NCI-H2196 treated with DMSO at 0.1 percent for 48 hours (cell line): ENCODE data around the gene ADAMTS7.
"Not testable (repeated sequence)": the region's sequence is repeated elsewhere in the genome, so short reads cannot be mapped to it uniquely, and the experiment has no call there.

Experiments
- DNase-seq: peaks from one replicate; lab custom pipeline; 2025; ENCODE audit not compliant: unreplicated experiment; lab: John Stamatoyannopoulos, UW

The ADAMTS7 gene

GRCh38 chr15:78781381-78781780 lies 29.9 kb downstream of the ADAMTS7 start:
- DNase-seq = not testable (repeated sequence)

DNA sequence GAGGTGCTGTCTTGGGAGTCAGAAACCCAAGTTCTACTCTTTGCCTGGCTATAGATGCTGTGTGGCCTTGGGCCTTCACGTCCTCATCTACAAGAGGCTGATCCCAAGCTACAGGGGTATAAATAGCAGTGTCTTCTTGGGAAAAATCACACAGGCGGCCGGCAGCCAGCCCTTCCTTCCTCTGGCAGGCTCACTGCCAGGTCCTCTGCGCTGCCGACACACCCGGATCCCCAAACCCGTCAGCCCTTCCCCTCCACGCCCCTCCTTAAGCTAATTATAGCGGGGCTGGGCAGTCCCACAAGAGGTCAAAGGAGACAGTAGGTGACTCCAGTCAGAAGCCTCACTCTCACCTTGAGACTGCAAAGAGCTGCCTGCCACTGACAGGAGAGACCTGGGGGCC lies 31.3 kb downstream of the ADAMTS7 start:
- DNase-seq = not testable (repeated sequence)

- not testable (repeated sequence) for DNase-seq
Measured at GRCh38 chr15:78779176-78779785, 32.0 kb downstream of the ADAMTS7 start.

DNA sequence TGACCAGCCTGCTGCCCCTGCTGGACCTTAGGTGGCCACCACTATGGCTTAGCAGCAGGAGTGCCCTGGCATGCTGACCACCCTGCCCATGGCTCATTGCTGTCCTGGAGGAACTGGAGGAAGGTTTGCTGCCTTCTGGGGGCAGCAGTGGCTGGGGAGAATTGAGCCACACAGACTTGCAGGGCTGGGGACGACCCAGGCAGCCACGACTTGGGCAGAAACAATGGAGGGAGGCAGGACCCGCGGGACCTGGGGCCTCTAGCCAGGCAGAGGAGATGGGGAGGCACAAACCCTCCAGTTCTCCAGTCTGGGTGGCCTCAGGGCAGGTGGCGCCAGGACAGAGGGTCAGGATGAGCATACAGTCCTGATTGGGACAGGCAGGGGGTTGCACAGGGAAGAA lies 32.8 kb downstream of the ADAMTS7 start:
- no peak for DNase-seq

DNA sequence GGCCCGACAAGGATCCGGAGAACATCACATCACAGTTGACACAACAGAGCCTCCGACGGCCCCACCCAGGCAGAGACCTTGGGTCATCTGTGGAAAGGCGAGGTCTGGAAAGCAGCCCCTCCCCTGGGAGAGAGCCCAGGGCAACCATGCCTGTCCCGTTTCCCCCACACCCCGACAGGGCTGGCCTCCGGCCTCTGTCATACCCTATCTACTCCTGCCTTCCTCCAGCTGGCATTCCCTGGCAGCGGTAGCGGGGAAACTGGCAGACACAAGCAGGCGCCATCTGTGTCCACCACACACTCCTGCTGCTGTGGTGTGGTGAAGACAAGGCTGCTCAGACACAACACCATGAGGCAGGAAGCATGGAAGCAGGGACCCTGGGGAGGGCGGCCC lies 33.3 kb downstream of the ADAMTS7 start:
- DNase-seq = not testable (repeated sequence)

DNA sequence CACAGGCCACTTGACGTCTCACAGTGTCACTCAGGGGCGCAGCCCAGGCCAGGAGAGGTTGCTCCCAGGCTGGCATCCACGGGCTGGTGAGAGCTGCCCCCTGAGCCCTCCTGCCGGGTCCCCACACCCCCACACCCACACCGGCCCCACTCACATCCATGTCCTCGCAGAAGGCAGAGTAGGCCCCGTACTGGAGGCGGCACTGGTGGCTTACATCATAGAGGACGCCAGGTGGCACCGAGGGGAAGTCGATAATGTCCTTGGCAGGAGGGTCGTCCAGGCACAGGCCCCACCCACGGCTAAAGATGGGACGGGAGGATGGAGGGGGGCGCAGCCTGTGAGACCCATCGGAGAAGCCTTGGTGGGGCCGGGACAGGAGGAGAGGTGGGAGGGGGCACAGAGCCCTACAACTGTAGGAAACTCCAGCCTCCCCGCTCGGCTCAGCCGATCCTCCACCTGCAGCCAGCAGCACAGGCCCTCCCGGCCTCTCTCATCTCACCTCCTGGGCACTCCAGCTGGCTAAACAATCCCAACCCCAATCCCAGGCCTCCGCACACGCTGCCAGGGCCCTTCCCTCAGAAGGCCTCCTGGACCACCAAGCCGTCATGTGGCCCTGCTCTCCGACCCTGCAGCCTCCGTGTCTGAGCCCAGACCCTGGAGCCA lies 33.8 kb downstream of the ADAMTS7 start:
- DNase-seq = not testable (repeated sequence)

GRCh38 chr15:78776046-78776925 lies 35.0 kb downstream of the ADAMTS7 start:
- DNase-seq = not testable (repeated sequence)

GRCh38 chr15:78775472-78775871 lies 35.8 kb downstream of the ADAMTS7 start:
- no peak for DNase-seq

GRCh38 chr15:78774451-78774990 lies 36.7 kb downstream of the ADAMTS7 start:
- not testable (repeated sequence) for DNase-seq

GRCh38 chr15:78773765-78774450 lies 37.4 kb downstream of the ADAMTS7 start:
- not testable (repeated sequence) for DNase-seq

DNA sequence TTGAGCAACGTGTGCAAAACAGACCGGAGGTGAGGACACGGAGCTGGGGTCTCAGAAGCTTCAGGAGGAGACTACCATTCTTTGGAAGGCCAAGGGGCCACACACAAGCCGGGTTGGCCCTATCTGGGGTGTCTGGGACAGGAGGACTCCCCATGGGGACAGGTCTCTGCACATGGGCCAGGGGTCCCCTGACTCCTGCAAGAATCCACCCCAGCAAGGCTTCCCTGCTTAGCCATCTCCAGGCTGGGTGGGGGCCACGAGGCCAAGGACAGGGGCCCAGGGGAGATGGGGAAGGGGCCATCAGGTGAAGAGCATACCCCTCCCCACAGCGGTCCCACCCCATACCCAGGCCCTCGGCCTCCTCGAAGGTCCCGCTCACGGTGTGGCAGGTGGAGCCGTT lies 38.5 kb downstream of the ADAMTS7 start:
- no peak for DNase-seq

GRCh38 chr15:78771436-78772000 lies 39.7 kb downstream of the ADAMTS7 start:
- DNase-seq = not testable (repeated sequence)

DNA sequence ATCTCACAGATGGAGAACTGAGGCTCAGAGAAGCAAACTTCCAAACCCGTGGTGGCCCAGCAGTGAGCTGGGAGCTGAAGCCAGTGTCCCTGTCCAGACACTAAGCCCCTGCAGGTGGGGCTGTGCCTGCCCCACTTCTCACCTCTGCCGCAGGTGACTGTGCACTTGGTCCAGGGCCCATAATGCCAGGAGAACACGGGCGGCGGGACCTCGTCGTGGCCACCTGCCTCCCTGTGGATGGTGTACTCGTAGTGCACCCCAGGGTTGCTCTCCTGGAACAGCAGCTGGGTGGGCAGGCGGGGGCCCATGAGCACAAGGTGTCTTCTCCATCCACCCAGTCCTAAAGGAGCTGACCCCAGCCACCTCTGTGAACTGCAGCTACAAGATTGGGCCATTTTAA lies 40.2 kb downstream of the ADAMTS7 start:
- not testable (repeated sequence) for DNase-seq

DNA sequence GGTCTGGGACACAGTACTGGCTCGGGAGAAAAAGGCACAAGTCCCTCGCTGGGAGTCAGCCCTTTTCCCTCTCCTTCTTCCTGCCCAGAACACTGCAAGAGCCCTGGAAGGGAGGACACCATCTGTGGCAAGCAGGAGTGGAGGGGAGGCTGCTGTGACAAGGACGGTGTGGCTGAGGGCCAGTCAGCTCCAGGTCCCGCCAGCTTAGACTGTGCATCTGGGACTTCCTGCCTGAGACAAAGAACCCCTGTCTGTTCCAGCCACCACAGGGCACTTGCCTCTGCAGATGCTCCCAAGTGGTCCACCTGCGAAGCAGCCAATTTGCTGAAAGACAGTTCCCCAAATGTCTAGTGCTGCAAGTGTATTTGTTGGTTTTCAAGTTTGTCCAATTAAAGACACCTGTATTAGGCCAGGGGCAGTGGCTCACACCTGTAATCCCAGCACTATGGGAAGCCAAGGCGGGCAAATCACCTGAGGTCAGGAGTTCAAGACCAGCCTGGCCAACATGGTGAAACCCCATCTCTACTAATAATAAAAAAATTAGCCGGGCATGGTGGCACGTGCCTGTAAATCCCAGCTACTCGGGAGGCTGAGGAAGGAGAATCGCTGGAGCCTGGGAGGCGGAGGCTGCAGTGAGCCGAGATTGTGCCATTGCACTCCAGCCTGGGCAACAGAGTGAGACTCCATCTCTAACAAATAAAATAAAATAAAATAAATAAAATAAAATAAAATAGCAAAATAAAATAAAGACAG lies 41.6 kb downstream of the ADAMTS7 start:
- DNase-seq = not testable (repeated sequence)

GRCh38 chr15:78768531-78769408 lies 42.5 kb downstream of the ADAMTS7 start:
- no peak for DNase-seq

- DNase-seq = no peak
Measured at GRCh38 chr15:78768096-78768495, 43.2 kb downstream of the ADAMTS7 start.

GRCh38 chr15:78767331-78767951 lies 43.8 kb downstream of the ADAMTS7 start:
- no peak for DNase-seq

DNA sequence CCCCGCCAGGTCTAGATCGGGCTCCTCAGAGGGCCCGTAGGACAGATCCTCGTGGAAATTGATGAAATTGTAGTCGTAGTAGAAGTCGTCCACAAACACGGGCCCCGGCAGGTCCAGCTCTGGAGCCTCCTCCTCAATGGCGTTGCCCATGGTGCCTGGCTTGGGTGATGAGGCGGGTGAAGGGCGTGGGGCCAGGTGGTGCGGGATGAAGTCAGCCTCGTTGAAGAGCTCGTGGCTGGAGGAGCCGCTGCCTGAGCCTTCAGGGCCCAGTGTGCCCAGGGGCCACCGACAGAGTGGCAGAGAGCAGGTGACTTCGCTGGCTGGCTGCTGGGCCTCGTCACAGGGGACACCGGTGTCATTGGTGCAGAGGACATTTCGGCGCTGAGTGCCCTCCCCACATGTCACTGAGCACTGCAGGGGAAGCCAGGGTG lies 44.6 kb downstream of the ADAMTS7 start:
- DNase-seq = not testable (repeated sequence)
